Pancreas (tissue), 10 donors: ENCODE data around the gene POU6F2. TPM values are rescaled to one million over a fixed set of nuclear protein-coding genes. Genes with fewer than 3 reads are reported as not detected.

ENCODE experiments used
- ATAC-seq, 4 donors: fragments of 200-7000 bp; cut with Tn5 transposase; one replicate each; pipeline versions ENCODE4 v1.8.0 to v1.9.1; 2020; ENCODE audit warnings: mild to moderate bottlenecking in 4 of 4, moderate library complexity in 4 of 4
- DNase-seq, 6 donors: peaks; one replicate each; pipeline ENCODE4 v3.0.0-alpha.2; 2020
- FAIRE-seq: peaks from 2 replicates; lab custom pipeline; 2012; peaks lifted over from hg19 to GRCh38; lab: Jason Lieb, UNC
- H3K27ac ChIP-seq, 4 donors: fragments of 200-600 bp; sonication (generic); 1 replicate in 3 of 4; 2 replicates in 1 of 4; pipeline versions ENCODE4 v1.5.0 to v1.8.0; 2020
- H3K27me3 ChIP-seq, 4 donors: fragments of 200-600 bp; one replicate each; pipeline ENCODE4 v1.8.0; 2021
- H3K36me3 ChIP-seq, 3 donors: fragments of 200-600 bp; sonication (generic) in 1 of 3; one replicate each; pipeline versions ENCODE4 v1.5.0 to v1.8.0; 2020 to 2021
- H3K4me1 ChIP-seq, 3 donors: fragments of 200-600 bp; one replicate each; pipeline ENCODE4 v1.8.0; 2021
- H3K4me3 ChIP-seq, 4 donors: fragments of 200-600 bp; sonication (generic) in 2 of 4; one replicate each; pipeline versions ENCODE4 v1.5.0 to v1.8.0; 2020 to 2021
- H3K9me3 ChIP-seq, 4 donors: fragments of 200-600 bp; one replicate each; pipeline ENCODE4 v1.8.0; 2021
- CTCF ChIP-seq, 4 donors: fragments of 200-600 bp; sonication (generic) in 3 of 4; IDR thresholded peaks; one replicate each; pipeline versions ENCODE4 v1.5.0 to v1.8.0; 2021; ENCODE audit warnings: antibody characterized with exemption in 4 of 4
- WGBS, 2 donors: extraction: QIAGEN DNeasy Blood & Tissue Kit; methylation state at CpG; one replicate each; pipeline ENCODE4 v1.1.7; 2013; 5-methylcytosine and 5-hydroxymethylcytosine counted together
- intact Hi-C, 3 donors: fragments of 100-400 bp; cut with DNase I; formaldehyde crosslinking; loops; one replicate each; pipeline versions ENCODE4 v1.11.1 to v1.14.2; 2022
- polyA plus RNA-seq, 2 donors: library from polyadenylated mRNA; stranded (reverse); fragments of 200-250 nt; gene quantifications; one replicate each; pipeline ENCODE4 v1.2.3, GENCODE V29; 2013
- total RNA-seq, 6 donors: library from RNA; stranded (reverse); fragmentation: NEBNext Ultra II Directional in 4 of 6; extraction: Animal tissue kit (Norgen Biotek cat#: 25700) in 4 of 6; gene quantifications; one replicate each; pipeline versions ENCODE4 v1.2.1 to v1.2.4, GENCODE V29; 2021 to 2023
- donor health status: healthy with polysubstance abuse.
- donor health status: DM: no; HTN: no; CAD: no; lungs with moderate emphysema.
- donor health status: DM: no; HTN: no; CAD: no.
- donor health status: control.
- donor health status: control.
- donor health status: Bipolar disorder and iron deficiency.
- donor health status: DM: yes; HTN: yes; CAD: no.
- donor health status: DM: no; HTN: no; CAD: no.
- donor health status: DM: no; HTN: no; CAD: no.
- donor health status: DM: yes; HTN: yes; CAD: no.

POU6F2 gene
- total and polyA plus RNA-seq, 8 donors = 1.3 to 4.2 (median 2.4) TPM

- no peak overlapping the region for H3K27ac ChIP-seq
- no peak for DNase-seq
- H3K4me1 ChIP-seq = no peaks in the 10 kb centered on the region
- no peaks in the 10 kb centered on the region for H3K9me3 ChIP-seq
- FAIRE-seq = no peak
- intact Hi-C loops = no loop called here
- no peaks in the 10 kb centered on the region for H3K36me3 ChIP-seq
- H3K4me3 ChIP-seq = no peak overlapping the region
- peaks cover 0 to 4% (median 0%) of the 10 kb centered on the region in 4 donors for H3K27me3 ChIP-seq
- TF ChIP-seq CTCF (IDR thresholded peaks at IDR 0.05) = no peak
- no peak for ATAC-seq
Measured at GRCh38 chr7:39295796-39296195, 318.1 kb downstream of the POU6F2 start.

- ATAC-seq (no peak), FAIRE-seq (no peak), DNase-seq (no peak)
- intact Hi-C loops = no loop called here
- Histone ChIP-seq H3K36me3 (no peaks in the 10 kb centered on the region), H3K27ac (no peak overlapping the region), H3K27me3 (peaks cover 0 to 4% (median 0%) of the 10 kb centered on the region in 4 donors), H3K4me3 (no peak overlapping the region), H3K4me1 (no peaks in the 10 kb centered on the region), H3K9me3 (no peaks in the 10 kb centered on the region)
- no peak for TF ChIP-seq CTCF (IDR thresholded peaks at IDR 0.05)
- 59 to 62% methylated on average over 6 of the region's 6 CpGs for WGBS, 2 donors
Measured at GRCh38 chr7:39299695-39300094, 322.0 kb downstream of the POU6F2 start.

- 64 to 73% methylated on average over 8 of the region's 8 CpGs for WGBS, 2 donors
- ATAC-seq (no peak), FAIRE-seq (no peak), DNase-seq (no peak)
- intact Hi-C loops = no loop called here
- Histone ChIP-seq H3K9me3 (no peaks in the 10 kb centered on the region), H3K27ac (no peak overlapping the region), H3K4me1 (no peaks in the 10 kb centered on the region), H3K27me3 (peaks cover 0 to 4% (median 0%) of the 10 kb centered on the region in 4 donors), H3K4me3 (no peak overlapping the region), H3K36me3 (no peaks in the 10 kb centered on the region)
- no peak for TF ChIP-seq CTCF (IDR thresholded peaks at IDR 0.05)
Measured at GRCh38 chr7:39300276-39300675, 322.6 kb downstream of the POU6F2 start.

- intact Hi-C loops = no loop called here
- H3K27me3 ChIP-seq = no peaks in the 10 kb centered on the region
- H3K4me1 ChIP-seq = no peaks in the 10 kb centered on the region
- no peaks in the 10 kb centered on the region for H3K36me3 ChIP-seq
- no peak for DNase-seq
- FAIRE-seq = no peak
- no peak overlapping the region for H3K4me3 ChIP-seq
- no peak for ATAC-seq
- no peak for TF ChIP-seq CTCF (IDR thresholded peaks at IDR 0.05)
- no peak overlapping the region for H3K27ac ChIP-seq
- H3K9me3 ChIP-seq = no peaks in the 10 kb centered on the region
Measured at GRCh38 chr7:39301543-39301942, 323.8 kb downstream of the POU6F2 start.

GRCh38 chr7:39304178-39304577 is 326.5 kb downstream of the POU6F2 start:
- no peaks in the 10 kb centered on the region for H3K4me1 ChIP-seq
- ATAC-seq (no peak), FAIRE-seq (no peak), DNase-seq (no peak)
- WGBS, 2 donors = 58 to 67% methylated on average over 6 of the region's 6 CpGs
- no peaks in the 10 kb centered on the region for H3K9me3 ChIP-seq
- TF ChIP-seq CTCF (IDR thresholded peaks at IDR 0.05) = no peak
- no peak overlapping the region for H3K27ac ChIP-seq
- no peaks in the 10 kb centered on the region for H3K36me3 ChIP-seq
- no peaks in the 10 kb centered on the region for H3K27me3 ChIP-seq
- intact Hi-C loops = no loop called here
- no peak overlapping the region for H3K4me3 ChIP-seq
